H1 (cell line): ENCODE results near the gene HPX. TPM values are rescaled to one million over a fixed set of nuclear protein-coding genes. Genes with fewer than 3 reads are reported as not detected.

Experiments
- CTCF ChIA-PET: fragments of 300-600 bp; sonication (Branson Sonifier 250); formaldehyde crosslinking; loops from one replicate; lab custom pipeline; 2021; ENCODE audit not compliant: partially characterized antibody; lab: Charles Lee
- POLR2A ChIA-PET: fragments of 300-600 bp; sonication (Branson Sonifier 250); formaldehyde crosslinking; loops from one replicate; lab custom pipeline; 2021; ENCODE audit warnings: inconsistent platforms; ENCODE audit not compliant: partially characterized antibody; lab: Charles Lee
- DNase-seq, 2 experiments: peaks; one replicate each; pipeline versions ENCODE4 v3.0.0 to v3.0.0-alpha.2; 2010 to 2022; ENCODE audit warnings: low spot score in 2 of 2, low read depth in 1 of 2, mixed read lengths in 1 of 2
- FAIRE-seq: peaks from 2 replicates; lab custom pipeline; 2011; peaks lifted over from hg19 to GRCh38; lab: Jason Lieb, UNC
- H2AFZ ChIP-seq: 2 replicates; pipeline ENCODE4 v1.8.1; 2012; ENCODE audit warnings: low read length, inconsistent platforms
- H2AK5ac ChIP-seq: 2 replicates; pipeline ENCODE4 v1.6.1; 2013; ENCODE audit warnings: low read depth, low read length
- H2BK120ac ChIP-seq: replicated peaks from 2 replicates; pipeline ENCODE3; 2013; ENCODE audit warnings: low read depth, low read length, inconsistent platforms
- H2BK12ac ChIP-seq: 2 replicates; pipeline ENCODE4 v1.6.1; 2013; ENCODE audit warnings: low read depth, low read length
- H2BK15ac ChIP-seq: 2 replicates; pipeline ENCODE4 v1.6.1; 2013; ENCODE audit warnings: low read length
- H2BK20ac ChIP-seq: 2 replicates; pipeline ENCODE4 v1.6.1; 2013; ENCODE audit warnings: low read length
- H2BK5ac ChIP-seq: 2 replicates; pipeline ENCODE4 v1.6.1; 2013; ENCODE audit warnings: low read depth, low read length
- H3K14ac ChIP-seq: 2 replicates; pipeline ENCODE4 v1.6.1; 2013; ENCODE audit warnings: inconsistent platforms; ENCODE audit not compliant: insufficient read length
- H3K18ac ChIP-seq: 2 replicates; pipeline ENCODE4 v1.6.1; 2013; ENCODE audit warnings: low read length; ENCODE audit errors: extremely low read depth
- H3K23ac ChIP-seq: 2 replicates; pipeline ENCODE4 v1.6.1; 2013; ENCODE audit warnings: inconsistent platforms; ENCODE audit not compliant: insufficient read length
- H3K23me2 ChIP-seq: 2 replicates; pipeline ENCODE4 v1.6.1; 2013; ENCODE audit warnings: low read depth, low read length
- H3K27ac ChIP-seq: 2 replicates; pipeline ENCODE4 v1.6.1; 2011; ENCODE audit warnings: low read depth, low read length, inconsistent platforms
- H3K27me3 ChIP-seq, 4 experiments: replicated peaks in 1 of 4; 1 replicate in 1 of 4; 2 replicates in 3 of 4; pipeline versions ENCODE4 v1.6.1 to v1.8.1; 2011 to 2013; ENCODE audit warnings: low read length in 3 of 4, mild to moderate bottlenecking in 3 of 4, inconsistent platforms in 2 of 4, mixed read lengths in 2 of 4, moderate library complexity in 1 of 4; ENCODE audit not compliant: control insufficient read depth in 3 of 4, insufficient read depth in 3 of 4; ENCODE audit errors: extremely low read depth in 1 of 4
- H3K36me3 ChIP-seq, 4 experiments: 2 replicates each; pipeline versions ENCODE4 v1.6.1 to v1.8.1; 2011 to 2013; ENCODE audit warnings: mild to moderate bottlenecking in 4 of 4, low read length in 3 of 4, moderate library complexity in 2 of 4, control low read depth in 1 of 4, inconsistent platforms in 1 of 4; ENCODE audit not compliant: insufficient read depth in 4 of 4, control insufficient read depth in 2 of 4
- H3K4ac ChIP-seq: replicated peaks from 2 replicates; pipeline ENCODE3; 2013; ENCODE audit warnings: low read length, low read depth, mixed read lengths, inconsistent platforms; ENCODE audit not compliant: insufficient read length
- H3K4me1 ChIP-seq, 4 experiments: replicated peaks in 1 of 4; 1 replicate in 1 of 4; 2 replicates in 3 of 4; pipeline versions ENCODE4 v1.6.1 to v1.8.1; 2011 to 2013; ENCODE audit warnings: low read length in 3 of 4, inconsistent platforms in 2 of 4, mixed read lengths in 1 of 4; ENCODE audit not compliant: insufficient read depth in 4 of 4, control insufficient read depth in 3 of 4
- H3K4me2 ChIP-seq, 2 experiments: 2 replicates each; pipeline versions ENCODE4 v1.6.1 to v1.8.1; 2011 to 2013; ENCODE audit warnings: low read depth in 2 of 2, low read length in 2 of 2, control low read depth in 1 of 2, inconsistent platforms in 1 of 2, mild to moderate bottlenecking in 1 of 2; ENCODE audit not compliant: insufficient read depth in 1 of 2
- H3K4me3 ChIP-seq, 4 experiments: fragments of 200-600, 300-600 bp in 1 of 4; sonication (generic), shearing (Covaris generic), sonication (Bioruptor Twin) in 1 of 4; 2 replicates each; pipeline versions ENCODE4 v1.5.1 to v1.8.1; 2011 to 2016; ENCODE audit warnings: low read length in 4 of 4, low read depth in 3 of 4, control low read depth in 2 of 4, inconsistent platforms in 2 of 4, mild to moderate bottlenecking in 2 of 4, mixed read lengths in 1 of 4, moderate library complexity in 1 of 4; ENCODE audit not compliant: insufficient read depth in 2 of 4; ENCODE audit errors: extremely low read depth in 1 of 4
- H3K56ac ChIP-seq: replicated peaks from 2 replicates; pipeline ENCODE3; 2013; ENCODE audit warnings: low read depth, mild to moderate bottlenecking, mixed read lengths, low read length, inconsistent platforms; ENCODE audit not compliant: insufficient read length
- H3K79me1 ChIP-seq: 2 replicates; pipeline ENCODE4 v1.6.1; 2013; ENCODE audit warnings: low read depth, low read length, control low read depth
- H3K79me2 ChIP-seq, 2 experiments: 2 replicates each; pipeline versions ENCODE4 v1.6.1 to v1.8.1; 2012 to 2013; ENCODE audit warnings: low read length in 2 of 2, mild to moderate bottlenecking in 2 of 2, inconsistent platforms in 1 of 2; ENCODE audit not compliant: insufficient read depth in 2 of 2, control insufficient read depth in 1 of 2
- H3K9ac ChIP-seq, 4 experiments: replicated peaks in 1 of 4; 1 replicate in 1 of 4; 2 replicates in 3 of 4; pipeline versions ENCODE4 v1.6.1 to v1.8.1; 2011 to 2013; ENCODE audit warnings: low read depth in 3 of 4, low read length in 3 of 4, control low read depth in 2 of 4, mild to moderate bottlenecking in 2 of 4, moderate library complexity in 2 of 4, inconsistent platforms in 1 of 4; ENCODE audit errors: extremely low read depth in 1 of 4
- H3K9me3 ChIP-seq, 2 experiments: 2 replicates each; pipeline versions ENCODE4 v1.6.1 to v1.8.1; 2012 to 2013; ENCODE audit warnings: mild to moderate bottlenecking in 2 of 2, moderate library complexity in 2 of 2, control low read depth in 1 of 2, inconsistent platforms in 1 of 2, low read depth in 1 of 2, low read length in 1 of 2, mixed read lengths in 1 of 2; ENCODE audit not compliant: insufficient read depth in 2 of 2
- H4K20me1 ChIP-seq, 2 experiments: replicated peaks in 1 of 2; 2 replicates each; pipeline versions ENCODE3 to v1.8.1; 2011 to 2013; ENCODE audit warnings: inconsistent platforms in 2 of 2, low read length in 2 of 2, mild to moderate bottlenecking in 1 of 2; ENCODE audit not compliant: insufficient read depth in 2 of 2, control insufficient read depth in 1 of 2
- H4K5ac ChIP-seq: 2 replicates; pipeline ENCODE4 v1.6.1; 2013; ENCODE audit warnings: low read length, low read depth, mixed read lengths, inconsistent platforms; ENCODE audit not compliant: insufficient read length
- H4K8ac ChIP-seq: 2 replicates; pipeline ENCODE4 v1.8.0; 2013; ENCODE audit warnings: mild to moderate bottlenecking, moderate library complexity, low read length, inconsistent platforms; ENCODE audit not compliant: insufficient read depth; ENCODE audit errors: extremely low read depth
- H4K91ac ChIP-seq: replicated peaks from 2 replicates; pipeline ENCODE3; 2013; ENCODE audit warnings: low read length, mixed read lengths, inconsistent platforms; ENCODE audit not compliant: insufficient read length
- WGBS, 2 experiments: shearing (Covaris generic) in 1 of 2; methylation state at CpG; one replicate each; pipeline versions ENCODE4 v1.1.6 to v1.1.7; 2013 to 2015; ENCODE audit warnings: low lambda C conversion rate in 2 of 2, mixed read lengths in 2 of 2, inconsistent platforms in 1 of 2, low coverage in 1 of 2, missing lambda C conversion rate in 1 of 2; ENCODE audit not compliant: insufficient replicate concordance in 2 of 2, insufficient coverage in 1 of 2, insufficient read length in 1 of 2; ENCODE audit errors: extremely low coverage in 1 of 2, missing lambda C conversion rate in 1 of 2; 5-methylcytosine and 5-hydroxymethylcytosine counted together
- polyA plus RNA-seq, 7 experiments: library from polyadenylated mRNA; depleted of rRNA in 3 of 7; stranded (reverse) in 5 of 7; unstranded in 2 of 7; fragments of >200 nt in 5 of 7; fragments of 200-250 nt in 2 of 7; gene quantifications; 1 replicate in 5 of 7; 2 replicates in 1 of 7; 4 replicates in 1 of 7; pipeline versions ENCODE4 v1.2.1 to v1.2.3, GENCODE V29; 2011 to 2013; ENCODE audit warnings: missing spikeins in 2 of 7, mixed read lengths in 2 of 7
- total RNA-seq: library from RNA; stranded (reverse); fragmentation: NEBNext Ultra II Directional; extraction: Animal tissue kit (Norgen Biotek cat#: 25700); gene quantifications from 2 replicates; pipeline ENCODE4 v1.2.1, GENCODE V29; 2021

Gene HPX
- total and polyA plus RNA-seq, 2 of the 8 experiments (the other 6 are each of a cell fraction or from before 2014, with no cell fraction given), result 0.80 to 0.97 TPM

DNA sequence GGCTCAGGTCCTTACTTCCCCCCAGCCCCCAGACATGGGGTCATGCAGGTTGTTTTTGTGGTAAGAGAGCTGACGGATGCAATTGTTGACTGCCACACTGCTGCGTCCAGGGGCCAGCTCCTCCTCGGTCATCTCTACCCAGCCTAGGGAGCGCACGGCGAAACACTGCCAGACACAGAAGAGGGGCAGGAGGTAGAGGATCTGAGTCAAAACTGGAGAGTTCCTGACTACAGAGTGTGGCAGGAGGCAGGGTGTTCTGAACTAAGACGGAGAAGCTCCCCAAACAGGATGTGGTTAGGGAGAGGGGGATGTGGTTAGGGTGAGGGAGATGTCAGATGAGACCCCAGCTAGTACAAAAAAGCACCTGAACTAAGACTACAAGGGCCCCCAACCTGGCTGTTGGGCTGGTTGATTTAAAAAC is 38.2 kb downstream of the HPX start:
- Histone ChIP-seq H3K9me3 (no peaks in the 10 kb centered on the region), H3K4me1 (peaks cover 8 to 15% (median 10%) of the 10 kb centered on the region in 4 experiments), H3K27me3 (no peaks in the 10 kb centered on the region), H3K18ac (no peak overlapping the region), H4K20me1 (peaks cover 2 to 12% of the 10 kb centered on the region in 2 experiments), H3K79me1 (no peaks in the 10 kb centered on the region), H2BK120ac (no peak overlapping the region), H2BK20ac (no peak overlapping the region), H3K23ac (no peak overlapping the region), H3K4ac (no peak overlapping the region), H3K79me2 (no peaks in the 10 kb centered on the region), H2AFZ (no peak overlapping the region), H2BK15ac (no peak overlapping the region), H3K27ac (no peak overlapping the region), H4K8ac (no peak overlapping the region), H3K23me2 (no peaks in the 10 kb centered on the region), H3K36me3 (peaks cover 0 to 2% (median 0%) of the 10 kb centered on the region in 4 experiments; a peak in 1 of 8 replicates), H3K4me2 (no peak overlapping the region), H4K91ac (no peak overlapping the region), H3K4me3 (no peak overlapping the region), H3K56ac (no peak overlapping the region), H2BK12ac (no peak overlapping the region), H3K14ac (no peak overlapping the region), H4K5ac (no peak overlapping the region), H2AK5ac (no peak overlapping the region), H2BK5ac (no peak overlapping the region), H3K9ac (no peak overlapping the region)
- DNase-seq (no peak), FAIRE-seq (no peak)
- POLR2A ChIA-PET, result interaction anchor here (0.8 to 1.9 kb wide), 3 partner anchors 9 to 17 kb away, joined by 3 to 9 read pairs (median 5); partner anchors contain the start of gene SMPD1
- 90% methylated on average over 7 of the region's 7 CpGs; no CpG with 5 or more reads in 1 of the 2 experiments for WGBS, 2 experiments
- CTCF ChIA-PET, result interaction anchor here (0.7 to 9.5 kb wide), 9 partner anchors 10 to 103 kb away, joined by 3 to 79 read pairs (median 10); partner anchors contain the start of gene HPX
